Measurements from ENCODE around the gene MRPL27. TPM values are rescaled to one million over a fixed set of nuclear protein-coding genes. Genes with fewer than 3 reads are reported as not detected.

MRPL27 gene
- total and polyA plus RNA-seq, 2 donors (not counting 1 experiment from before 2014, with no cell fraction given) = 32.5 to 40.2 TPM

GRCh38 chr17:50345432-50346312, 27.3 kb downstream of the MRPL27 start, which contains the start of gene XYLT2:
XYLT2 (plus strand) TSS chr17:50346126; CDS start chr17:50346141, 15 bp downstream.
- peak within 1 kb of the TSS; percentile 18 to 54 for H3K27ac ChIP-seq (ENCODE audit: low read length in 2 of 2)
- peak; percentile 95 for ATAC-seq (ENCODE audit: low read depth)
- H4K20me1 ChIP-seq (ENCODE audit: control insufficient read depth, insufficient read depth, low read length, poor library complexity, severe bottlenecking) = no peaks in the 10 kb centered on the region
- Mint-ChIP-seq H3K9me3 (ENCODE audit: insufficient read depth) (no peaks in the 10 kb centered on the region), H3K27ac (peak within 1 kb of the TSS; percentile 91), H3K4me1 (peaks cover 32% of the 10 kb centered on the region), H3K4me3 (peak within 1 kb of the TSS; percentile 92), H3K27me3 (peaks cover 4% of the 10 kb centered on the region)
- TF ChIP-seq, protein P1, sequence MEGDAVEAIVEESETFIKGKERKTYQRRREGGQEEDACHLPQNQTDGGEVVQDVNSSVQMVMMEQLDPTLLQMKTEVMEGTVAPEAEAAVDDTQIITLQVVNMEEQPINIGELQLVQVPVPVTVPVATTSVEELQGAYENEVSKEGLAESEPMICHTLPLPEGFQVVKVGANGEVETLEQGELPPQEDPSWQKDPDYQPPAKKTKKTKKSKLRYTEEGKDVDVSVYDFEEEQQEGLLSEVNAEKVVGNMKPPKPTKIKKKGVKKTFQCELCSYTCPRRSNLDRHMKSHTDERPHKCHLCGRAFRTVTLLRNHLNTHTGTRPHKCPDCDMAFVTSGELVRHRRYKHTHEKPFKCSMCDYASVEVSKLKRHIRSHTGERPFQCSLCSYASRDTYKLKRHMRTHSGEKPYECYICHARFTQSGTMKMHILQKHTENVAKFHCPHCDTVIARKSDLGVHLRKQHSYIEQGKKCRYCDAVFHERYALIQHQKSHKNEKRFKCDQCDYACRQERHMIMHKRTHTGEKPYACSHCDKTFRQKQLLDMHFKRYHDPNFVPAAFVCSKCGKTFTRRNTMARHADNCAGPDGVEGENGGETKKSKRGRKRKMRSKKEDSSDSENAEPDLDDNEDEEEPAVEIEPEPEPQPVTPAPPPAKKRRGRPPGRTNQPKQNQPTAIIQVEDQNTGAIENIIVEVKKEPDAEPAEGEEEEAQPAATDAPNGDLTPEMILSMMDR (IDR thresholded peaks at IDR 0.05) = no peak
- no peak for TF ChIP-seq EZH2 (IDR thresholded peaks at IDR 0.05; ENCODE audit: borderline replicate concordance, insufficient read depth, low read depth, low read length, poor library complexity, severe bottlenecking)
- 5% methylated on average over 87 of the region's 87 CpGs for WGBS (ENCODE audit: insufficient coverage)
- ChIA-PET POLR2A (interaction anchor here (0.6 to 0.9 kb wide), 3 partner anchors 16 to 141 kb away, joined by 3 to 8 read pairs (median 4); partner anchors contain the start of gene LRRC59), CTCF (interaction anchor here (1.3 to 5.7 kb wide), 3 partner anchors 16 to 52 kb away, joined by 4 to 29 read pairs (median 5); partner anchors contain the start of gene LRRC59)
- DNase-seq = peak; percentile 95
- no peaks in the 10 kb centered on the region for H3K36me3 ChIP-seq (replicated peaks in 1 of 2; ENCODE audit: control extremely low read depth in 1 of 2, control insufficient read depth in 1 of 2, extremely low read depth in 1 of 2, insufficient read depth in 2 of 2, low read length in 1 of 2)
- intact Hi-C loops (cut with micrococcal nuclease) = loop anchor here (1.0 to 2.0 kb wide), 4 partner anchors 17 to 163 kb away; partner anchors contain the start of genes EME1, LRRC59, MRPL27 and MYCBPAP
- peak within 1 kb of the TSS; percentile 93 for H2AFZ ChIP-seq (ENCODE audit: insufficient read depth, low read depth, low read length, poor library complexity, severe bottlenecking)
- no peaks in the 10 kb centered on the region for H3K27me3 ChIP-seq (replicated peaks in 1 of 4; ENCODE audit: control extremely low read depth in 1 of 4, control insufficient read depth in 3 of 4, insufficient read depth in 4 of 4, low read length in 3 of 4)
- peak within 1 kb of the TSS; percentile 93 for H3K4me2 ChIP-seq (replicated peaks; ENCODE audit: low read depth, low read length, poor library complexity, severe bottlenecking)
- H3K9ac ChIP-seq (ENCODE audit: low read length) = peak within 1 kb of the TSS; percentile 76
- H3K9me3 ChIP-seq (ENCODE audit: control extremely low read depth in 1 of 3, control insufficient read depth in 2 of 3, insufficient read depth in 1 of 3, low read length in 2 of 3) = no peaks in the 10 kb centered on the region
- H3K4me1 ChIP-seq (ENCODE audit: control insufficient read depth in 2 of 2, insufficient read depth in 2 of 2, low read length in 2 of 2) = peaks cover 10 to 21% of the 10 kb centered on the region in 2 donors
- H3K4me3 ChIP-seq (ENCODE audit: control extremely low read depth in 1 of 5, extremely low read depth in 1 of 5, insufficient read depth in 1 of 5, low read depth in 2 of 5, low read length in 4 of 5) = peak within 1 kb of the TSS; percentile 9 to 80 (median 75)
- peaks cover 25% of the 10 kb centered on the region for H3K79me2 ChIP-seq (ENCODE audit: control insufficient read depth, insufficient read depth, low read length)

Data from B cell (primary cell).